ENCODE measurements around the gene ZNF519. TPM values are rescaled to one million over a fixed set of nuclear protein-coding genes. Genes with fewer than 3 reads are reported as not detected.
"Not testable (repeated sequence)": the region's sequence is repeated elsewhere in the genome, so short reads cannot be mapped to it uniquely, and the experiment has no call there.

ZNF519 gene
- total and polyA plus RNA-seq, 7 donors: 0.25 to 3.2 (median 1.1) TPM

DNA sequence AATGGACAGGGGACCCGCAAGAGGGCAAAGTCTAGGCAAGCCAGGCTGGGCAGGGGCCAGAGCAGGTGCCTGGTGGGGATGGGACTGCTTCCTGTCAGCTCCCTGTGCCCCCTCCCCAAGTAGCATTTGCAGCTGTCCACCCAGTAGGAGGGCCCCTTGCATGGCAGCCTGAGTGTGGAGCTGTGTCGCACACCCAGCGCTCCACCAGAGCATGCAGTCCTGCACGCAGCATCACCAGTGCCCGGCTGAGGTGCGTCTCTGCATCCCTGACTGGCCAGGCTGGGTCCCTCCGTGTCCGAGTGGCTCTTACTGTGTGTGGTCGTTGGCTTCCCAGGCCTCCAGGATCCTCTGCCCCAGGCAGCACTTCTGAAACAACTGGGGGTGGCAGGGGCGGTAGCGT lies 18.5 kb upstream of the ZNF519 start:
- H3K36me3 ChIP-seq (ENCODE audit: insufficient read depth in 1 of 2, low read depth in 1 of 2); ATAC-seq; intact Hi-C loops (cut with DNase I); H3K9me3 ChIP-seq; H3K4me3 ChIP-seq; H3K4me1 ChIP-seq; H3K27me3 ChIP-seq (ENCODE audit: insufficient read depth in 3 of 3, low read length in 2 of 3); H3K27ac ChIP-seq: not testable (repeated sequence)
- WGBS, 3 donors: 86 to 94% (median 89%) methylated on average over 11 of the region's 11 CpGs
- peak in 1 of 2 donors; percentile 22 for DNase-seq

DNA sequence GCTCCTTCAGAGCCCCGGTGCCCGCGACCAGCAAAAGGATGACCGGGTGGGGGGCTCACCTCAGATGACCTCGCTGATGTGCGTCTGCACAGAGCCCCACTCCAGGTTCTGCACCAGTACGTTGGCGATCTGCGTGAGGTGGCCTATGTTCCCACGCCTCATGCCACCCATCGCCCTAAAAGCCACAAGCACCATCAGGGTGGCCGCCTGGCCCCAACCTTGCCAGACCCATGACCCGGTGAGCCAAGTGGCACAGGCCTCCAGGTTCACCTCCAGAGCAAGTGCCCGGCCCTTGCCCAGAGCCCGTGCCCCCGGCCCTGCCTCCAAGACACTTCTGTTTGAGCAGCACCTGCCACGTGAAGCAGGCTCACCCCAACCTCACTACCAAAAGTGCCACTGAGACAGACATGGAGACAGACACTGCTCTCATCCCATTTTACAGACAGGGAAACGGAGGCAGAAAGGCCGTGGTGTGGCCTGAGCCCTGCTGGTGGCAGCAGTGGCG lies 17.7 kb upstream of the ZNF519 start:
- H3K4me1 ChIP-seq; H3K27ac ChIP-seq; H3K4me3 ChIP-seq; H3K9me3 ChIP-seq; H3K36me3 ChIP-seq (ENCODE audit: insufficient read depth in 1 of 2, low read depth in 1 of 2); H3K27me3 ChIP-seq (ENCODE audit: insufficient read depth in 3 of 3, low read length in 2 of 3); ATAC-seq; intact Hi-C loops (cut with DNase I): not testable (repeated sequence)
- DNase-seq: peak in 1 of 2 donors; percentile 43
- 89 to 94% (median 93%) methylated on average over 18 to 20 of the region's 20 CpGs for WGBS, 3 donors

DNA sequence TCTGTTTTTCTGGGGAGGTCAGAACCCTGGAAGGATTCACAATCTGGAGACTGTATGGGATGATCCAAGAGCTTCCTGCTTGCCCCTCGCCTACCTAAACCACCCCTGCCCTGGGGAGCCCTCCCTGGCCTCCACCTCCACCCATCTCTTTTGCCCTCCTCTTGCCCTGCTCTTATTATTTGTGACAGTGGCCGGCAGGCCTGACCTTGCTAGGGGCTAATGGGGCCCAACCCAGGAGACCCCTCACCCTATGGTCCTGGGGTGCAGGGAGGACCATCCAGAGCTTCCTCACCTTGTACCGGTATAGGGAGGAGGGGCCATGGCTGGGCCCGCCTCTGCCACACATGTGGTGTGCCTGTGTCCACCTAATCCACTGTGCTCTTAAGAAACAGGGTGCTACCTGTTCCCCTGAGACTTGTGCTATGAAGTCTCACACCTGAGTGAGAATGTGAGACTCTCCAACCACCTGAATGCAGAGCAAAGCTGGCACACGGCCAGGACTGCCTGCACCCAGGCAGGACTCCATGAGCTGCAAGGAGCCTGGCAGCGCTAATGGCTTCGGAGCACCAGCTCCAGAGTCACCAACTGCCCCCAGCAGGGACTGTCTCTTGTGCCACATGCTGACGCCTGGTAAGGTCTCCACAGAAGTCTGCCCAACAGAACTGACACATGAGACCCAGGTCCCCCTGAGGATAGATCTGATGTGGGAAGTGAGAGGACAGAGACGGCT lies 17.1 kb upstream of the ZNF519 start:
- H3K27ac ChIP-seq; H3K4me3 ChIP-seq; H3K27me3 ChIP-seq (ENCODE audit: insufficient read depth in 3 of 3, low read length in 2 of 3); ATAC-seq; H3K4me1 ChIP-seq; intact Hi-C loops (cut with DNase I); H3K36me3 ChIP-seq (ENCODE audit: insufficient read depth in 1 of 2, low read depth in 1 of 2); H3K9me3 ChIP-seq: not testable (repeated sequence)
- DNase-seq: peak in 1 of 2 donors; percentile 36
- WGBS, 3 donors: 67 to 74% (median 69%) methylated on average over 7 to 9 of the region's 9 CpGs

DNA sequence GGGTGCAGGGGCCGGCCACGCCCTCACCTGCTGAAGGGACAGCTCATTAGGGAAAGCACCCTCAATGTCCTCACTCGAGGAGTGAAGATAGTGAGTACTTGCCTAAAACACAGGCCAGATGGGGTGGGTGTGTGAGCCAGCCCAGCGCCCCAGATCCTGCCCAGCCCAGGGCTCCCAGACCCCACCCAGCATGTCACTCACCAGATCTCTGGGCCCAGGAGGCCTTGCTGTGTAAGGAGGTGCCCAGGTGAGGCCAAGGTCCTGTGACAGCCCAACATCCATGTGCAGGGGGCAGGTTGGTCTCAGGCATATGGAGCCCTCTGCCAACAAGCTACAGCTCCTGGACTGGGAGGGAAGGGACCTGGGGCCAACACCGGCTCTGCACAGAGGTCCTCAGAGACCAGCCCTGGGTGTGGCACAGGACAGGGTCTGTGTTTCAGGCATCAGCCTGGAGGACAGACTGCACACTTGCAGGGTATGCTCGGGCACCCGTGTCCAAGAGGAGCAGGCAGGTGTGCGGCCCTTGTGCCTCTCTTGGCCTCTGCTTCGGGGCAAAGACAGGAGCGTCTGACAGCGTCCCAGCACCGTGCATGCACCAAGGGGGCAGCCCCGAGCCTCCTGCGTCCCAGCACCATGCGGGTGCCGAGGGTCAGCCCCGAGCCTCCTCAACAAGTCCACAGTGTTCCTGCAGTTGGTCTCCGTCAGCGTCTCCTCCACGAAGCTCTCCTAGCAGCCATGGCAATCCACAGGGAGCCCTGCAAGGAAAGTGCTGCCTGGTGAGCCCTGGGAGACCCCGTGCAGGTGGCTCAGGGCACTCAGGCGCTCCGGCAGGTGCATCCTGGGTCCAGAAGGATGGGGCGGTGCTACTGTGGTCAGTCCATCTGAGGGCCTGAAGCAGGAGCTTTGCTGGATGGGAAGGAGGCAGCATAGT lies 16.0 kb upstream of the ZNF519 start:
- H3K27me3 ChIP-seq (ENCODE audit: insufficient read depth in 3 of 3, low read length in 2 of 3); H3K9me3 ChIP-seq; intact Hi-C loops (cut with DNase I); H3K36me3 ChIP-seq (ENCODE audit: insufficient read depth in 1 of 2, low read depth in 1 of 2); H3K27ac ChIP-seq; H3K4me3 ChIP-seq; ATAC-seq; H3K4me1 ChIP-seq: not testable (repeated sequence)
- 86 to 89% (median 86%) methylated on average over 21 to 24 of the region's 24 CpGs for WGBS, 3 donors
- DNase-seq: peak in 1 of 2 donors; percentile 34

DNA sequence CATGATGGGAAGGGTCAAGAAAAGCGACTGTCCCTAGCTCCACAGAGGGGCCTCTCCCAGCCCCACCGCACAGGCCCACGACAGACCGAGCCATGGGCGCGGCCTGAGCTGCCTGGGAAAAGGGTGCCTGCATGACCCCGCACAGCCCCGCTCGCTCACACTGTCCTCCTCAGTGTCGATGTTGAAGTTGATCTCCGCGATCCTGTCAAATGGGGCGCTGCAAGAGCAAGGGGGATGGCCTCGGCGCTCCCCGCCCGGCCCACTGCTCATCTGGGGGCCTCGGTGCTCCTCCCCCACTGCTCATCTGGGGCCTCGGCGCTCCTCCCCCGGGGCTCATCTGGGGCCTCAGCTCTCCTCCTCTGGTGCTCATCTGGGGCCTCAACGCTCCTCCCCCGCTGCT lies 14.5 kb upstream of the ZNF519 start:
- H3K9me3 ChIP-seq; H3K27ac ChIP-seq; intact Hi-C loops (cut with DNase I); ATAC-seq; H3K27me3 ChIP-seq (ENCODE audit: insufficient read depth in 3 of 3, low read length in 2 of 3); H3K4me1 ChIP-seq; H3K4me3 ChIP-seq; H3K36me3 ChIP-seq (ENCODE audit: insufficient read depth in 1 of 2, low read depth in 1 of 2): not testable (repeated sequence)
- DNase-seq: peak in 1 of 2 donors; percentile 43
- 82 to 88% (median 84%) methylated on average over 18 to 23 of the region's 23 CpGs for WGBS, 3 donors

DNA sequence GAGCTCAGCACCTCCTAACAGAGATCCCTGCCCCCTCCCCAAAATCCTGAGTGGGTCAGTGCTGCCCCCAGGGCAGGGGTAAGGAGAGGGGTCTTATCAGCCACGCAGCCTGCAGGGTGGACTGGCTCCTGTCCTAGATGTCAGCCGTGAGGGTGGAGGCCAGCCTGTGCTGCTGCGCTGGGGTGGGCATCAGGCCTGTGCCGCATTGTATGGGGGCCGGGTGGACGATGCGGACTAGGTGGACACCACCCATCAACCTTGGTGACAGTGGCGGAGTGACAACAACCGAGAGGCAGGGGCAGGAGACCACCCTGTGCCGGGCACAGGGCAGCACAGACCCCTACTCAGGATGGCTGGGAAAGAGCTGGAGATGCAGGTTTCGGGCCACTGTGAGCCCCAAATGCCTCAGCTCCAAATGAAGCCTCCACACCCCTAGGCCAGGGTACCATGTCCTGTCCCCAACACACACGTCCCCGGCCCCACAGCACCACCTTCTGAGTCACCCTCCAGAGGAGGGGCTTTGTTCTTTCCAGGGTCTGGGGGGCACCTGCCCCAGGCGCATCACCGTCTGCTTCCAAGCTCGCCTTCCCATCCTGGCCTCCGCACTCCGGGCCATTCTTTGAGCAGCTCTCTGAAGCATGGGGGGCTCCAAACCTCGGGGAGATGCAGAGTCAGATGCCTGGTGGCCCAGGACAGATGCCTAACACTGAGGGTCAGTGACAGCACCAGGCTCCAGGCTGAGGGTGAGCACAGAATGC lies 13.5 kb upstream of the ZNF519 start:
- peak in 1 of 2 donors; percentile 50 for DNase-seq
- H3K27me3 ChIP-seq (ENCODE audit: insufficient read depth in 3 of 3, low read length in 2 of 3); H3K4me3 ChIP-seq; intact Hi-C loops (cut with DNase I); H3K36me3 ChIP-seq (ENCODE audit: insufficient read depth in 1 of 2, low read depth in 1 of 2); H3K4me1 ChIP-seq; ATAC-seq; H3K27ac ChIP-seq; H3K9me3 ChIP-seq: not testable (repeated sequence)
- 84 to 87% (median 85%) methylated on average over 18 to 19 of the region's 19 CpGs for WGBS, 3 donors

DNA sequence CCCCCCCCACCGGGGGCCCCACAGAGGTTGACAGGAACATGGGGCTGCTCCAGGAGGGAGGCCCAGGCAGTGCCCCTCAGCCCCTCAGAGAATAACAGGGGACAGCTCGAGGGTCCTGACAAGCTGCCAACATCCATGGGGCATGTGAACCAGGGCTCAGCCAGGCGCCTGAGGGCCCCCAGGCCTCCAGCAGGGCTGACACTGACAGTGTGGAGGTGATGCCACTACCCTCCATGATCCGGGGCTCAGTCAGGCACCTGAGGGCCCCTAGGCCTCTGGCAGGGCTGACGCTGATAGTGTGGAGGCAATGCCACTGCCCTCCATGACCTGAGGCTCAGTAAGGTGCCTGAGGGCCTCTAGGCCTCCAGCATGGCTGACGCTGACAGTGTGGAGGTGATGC lies 12.8 kb upstream of the ZNF519 start:
- H3K27me3 ChIP-seq (ENCODE audit: insufficient read depth in 3 of 3, low read length in 2 of 3); H3K4me3 ChIP-seq; intact Hi-C loops (cut with DNase I); H3K9me3 ChIP-seq; ATAC-seq; H3K4me1 ChIP-seq; H3K36me3 ChIP-seq (ENCODE audit: insufficient read depth in 1 of 2, low read depth in 1 of 2); H3K27ac ChIP-seq: not testable (repeated sequence)
- 84 to 86% (median 86%) methylated on average over 2 to 6 of the region's 6 CpGs for WGBS, 3 donors
- DNase-seq: peak in 1 of 2 donors; percentile 26
